Measurements from ENCODE around the gene ABCA5. TPM values are rescaled to one million over a fixed set of nuclear protein-coding genes. Genes with fewer than 3 reads are reported as not detected.

ABCA5 gene
- total and polyA plus RNA-seq, 9 of the 15 experiments (the other 6 are each of a cell fraction or from before 2014, with no cell fraction given), result 0.74 to 2.3 (median 1.4) TPM

DNA sequence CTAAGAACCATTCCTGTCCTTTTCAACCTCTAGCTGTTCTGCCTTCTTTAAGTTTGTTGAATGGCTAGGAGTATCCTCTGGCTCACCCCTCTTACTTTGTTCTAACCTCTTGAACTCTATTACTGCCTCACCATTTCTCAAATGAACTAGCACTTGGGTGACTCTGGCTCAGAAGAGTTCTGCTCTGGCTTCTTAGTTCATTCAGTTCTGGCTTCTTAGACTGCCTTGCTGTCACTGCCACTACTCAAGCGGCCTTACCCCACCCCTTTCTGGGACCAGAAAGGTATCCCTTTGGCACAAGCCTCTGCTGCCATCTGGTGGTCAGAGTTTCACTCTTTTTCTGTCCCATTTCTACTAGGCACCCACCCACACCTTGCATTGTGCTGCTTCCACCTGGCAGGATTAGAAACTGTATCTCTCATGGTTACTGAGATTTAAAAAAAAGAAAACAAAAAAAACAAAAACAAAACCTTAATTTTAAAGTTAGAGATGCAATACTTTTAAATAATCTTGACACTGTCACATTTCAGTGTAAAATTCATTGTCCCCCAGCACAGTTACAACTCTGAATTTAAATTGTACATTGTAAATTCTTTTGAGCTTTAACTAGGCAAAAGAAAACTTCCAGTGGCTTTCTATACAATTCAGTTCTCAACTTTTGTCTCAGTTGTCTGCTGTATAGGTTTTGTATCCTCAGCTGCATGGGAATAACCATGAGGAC is 91.4 kb downstream of the ABCA5 start (continued):
- TF ChIP-seq ZEB2 (IDR thresholded peaks at IDR 0.05), result peak; percentile 23; the same call in 1 of the 2 replicates
- TF ChIP-seq HDAC1 (IDR thresholded peaks at IDR 0.05), result peak in 1 of 2 experiments; percentile 33; a peak in 1 of 4 replicates
- TF ChIP-seq TOE1 (IDR thresholded peaks at IDR 0.05; ENCODE audit: borderline replicate concordance), result 0 out of 2 replicates have a peak, but pooled peaks have one; percentile 29
- TF ChIP-seq TOE1 (CRISPR knock-in tag; IDR thresholded peaks at IDR 0.05; ENCODE audit: borderline replicate concordance, low read depth), result no peak
- peak; percentile 7; the same call in 1 of the 2 replicates for TF ChIP-seq KLF16 (IDR thresholded peaks at IDR 0.05)
- peak; percentile 99 for TF ChIP-seq SMC3 (conservative IDR thresholded peaks at IDR 0.05; ENCODE audit: insufficient read depth, low read depth, low read length)
- TF ChIP-seq MLLT1 (IDR thresholded peaks at IDR 0.05), result peak; percentile 41 to 82; a peak in 3 of 4 replicates
- TF ChIP-seq, protein P1, sequence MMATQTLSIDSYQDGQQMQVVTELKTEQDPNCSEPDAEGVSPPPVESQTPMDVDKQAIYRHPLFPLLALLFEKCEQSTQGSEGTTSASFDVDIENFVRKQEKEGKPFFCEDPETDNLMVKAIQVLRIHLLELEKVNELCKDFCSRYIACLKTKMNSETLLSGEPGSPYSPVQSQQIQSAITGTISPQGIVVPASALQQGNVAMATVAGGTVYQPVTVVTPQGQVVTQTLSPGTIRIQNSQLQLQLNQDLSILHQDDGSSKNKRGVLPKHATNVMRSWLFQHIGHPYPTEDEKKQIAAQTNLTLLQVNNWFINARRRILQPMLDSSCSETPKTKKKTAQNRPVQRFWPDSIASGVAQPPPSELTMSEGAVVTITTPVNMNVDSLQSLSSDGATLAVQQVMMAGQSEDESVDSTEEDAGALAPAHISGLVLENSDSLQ (IDR thresholded peaks at IDR 0.05), result peak; percentile 96
- peak; percentile 28; the same call in 1 of the 2 replicates for TF ChIP-seq CREM (IDR thresholded peaks at IDR 0.05; ENCODE audit: low read depth)
- 0 out of 2 replicates have a peak, but pooled peaks have one; percentile 40 for TF ChIP-seq HLTF (IDR thresholded peaks at IDR 0.05)
- 0 out of 2 replicates have a peak, but pooled peaks have one; percentile 5 for TF ChIP-seq MCM3 (IDR thresholded peaks at IDR 0.05)
- TF ChIP-seq, protein P2, sequence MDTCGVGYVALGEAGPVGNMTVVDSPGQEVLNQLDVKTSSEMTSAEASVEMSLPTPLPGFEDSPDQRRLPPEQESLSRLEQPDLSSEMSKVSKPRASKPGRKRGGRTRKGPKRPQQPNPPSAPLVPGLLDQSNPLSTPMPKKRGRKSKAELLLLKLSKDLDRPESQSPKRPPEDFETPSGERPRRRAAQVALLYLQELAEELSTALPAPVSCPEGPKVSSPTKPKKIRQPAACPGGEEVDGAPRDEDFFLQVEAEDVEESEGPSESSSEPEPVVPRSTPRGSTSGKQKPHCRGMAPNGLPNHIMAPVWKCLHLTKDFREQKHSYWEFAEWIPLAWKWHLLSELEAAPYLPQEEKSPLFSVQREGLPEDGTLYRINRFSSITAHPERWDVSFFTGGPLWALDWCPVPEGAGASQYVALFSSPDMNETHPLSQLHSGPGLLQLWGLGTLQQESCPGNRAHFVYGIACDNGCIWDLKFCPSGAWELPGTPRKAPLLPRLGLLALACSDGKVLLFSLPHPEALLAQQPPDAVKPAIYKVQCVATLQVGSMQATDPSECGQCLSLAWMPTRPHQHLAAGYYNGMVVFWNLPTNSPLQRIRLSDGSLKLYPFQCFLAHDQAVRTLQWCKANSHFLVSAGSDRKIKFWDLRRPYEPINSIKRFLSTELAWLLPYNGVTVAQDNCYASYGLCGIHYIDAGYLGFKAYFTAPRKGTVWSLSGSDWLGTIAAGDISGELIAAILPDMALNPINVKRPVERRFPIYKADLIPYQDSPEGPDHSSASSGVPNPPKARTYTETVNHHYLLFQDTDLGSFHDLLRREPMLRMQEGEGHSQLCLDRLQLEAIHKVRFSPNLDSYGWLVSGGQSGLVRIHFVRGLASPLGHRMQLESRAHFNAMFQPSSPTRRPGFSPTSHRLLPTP (IDR thresholded peaks at IDR 0.05; ENCODE audit: borderline replicate concordance, extremely low read depth, insufficient read length), result no peak
- TF ChIP-seq, protein P3, sequence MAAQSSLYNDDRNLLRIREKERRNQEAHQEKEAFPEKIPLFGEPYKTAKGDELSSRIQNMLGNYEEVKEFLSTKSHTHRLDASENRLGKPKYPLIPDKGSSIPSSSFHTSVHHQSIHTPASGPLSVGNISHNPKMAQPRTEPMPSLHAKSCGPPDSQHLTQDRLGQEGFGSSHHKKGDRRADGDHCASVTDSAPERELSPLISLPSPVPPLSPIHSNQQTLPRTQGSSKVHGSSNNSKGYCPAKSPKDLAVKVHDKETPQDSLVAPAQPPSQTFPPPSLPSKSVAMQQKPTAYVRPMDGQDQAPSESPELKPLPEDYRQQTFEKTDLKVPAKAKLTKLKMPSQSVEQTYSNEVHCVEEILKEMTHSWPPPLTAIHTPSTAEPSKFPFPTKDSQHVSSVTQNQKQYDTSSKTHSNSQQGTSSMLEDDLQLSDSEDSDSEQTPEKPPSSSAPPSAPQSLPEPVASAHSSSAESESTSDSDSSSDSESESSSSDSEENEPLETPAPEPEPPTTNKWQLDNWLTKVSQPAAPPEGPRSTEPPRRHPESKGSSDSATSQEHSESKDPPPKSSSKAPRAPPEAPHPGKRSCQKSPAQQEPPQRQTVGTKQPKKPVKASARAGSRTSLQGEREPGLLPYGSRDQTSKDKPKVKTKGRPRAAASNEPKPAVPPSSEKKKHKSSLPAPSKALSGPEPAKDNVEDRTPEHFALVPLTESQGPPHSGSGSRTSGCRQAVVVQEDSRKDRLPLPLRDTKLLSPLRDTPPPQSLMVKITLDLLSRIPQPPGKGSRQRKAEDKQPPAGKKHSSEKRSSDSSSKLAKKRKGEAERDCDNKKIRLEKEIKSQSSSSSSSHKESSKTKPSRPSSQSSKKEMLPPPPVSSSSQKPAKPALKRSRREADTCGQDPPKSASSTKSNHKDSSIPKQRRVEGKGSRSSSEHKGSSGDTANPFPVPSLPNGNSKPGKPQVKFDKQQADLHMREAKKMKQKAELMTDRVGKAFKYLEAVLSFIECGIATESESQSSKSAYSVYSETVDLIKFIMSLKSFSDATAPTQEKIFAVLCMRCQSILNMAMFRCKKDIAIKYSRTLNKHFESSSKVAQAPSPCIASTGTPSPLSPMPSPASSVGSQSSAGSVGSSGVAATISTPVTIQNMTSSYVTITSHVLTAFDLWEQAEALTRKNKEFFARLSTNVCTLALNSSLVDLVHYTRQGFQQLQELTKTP (IDR thresholded peaks at IDR 0.05; ENCODE audit: low read depth in 1 of 2, partially characterized antibody in 2 of 2), result peak in 1 of 2 experiments; percentile 24
- TF ChIP-seq TRIM28 (IDR thresholded peaks at IDR 0.05), result 0 out of 2 replicates have a peak, but pooled peaks have one; percentile 27
- no peak for TF ChIP-seq TAL1 (IDR thresholded peaks at IDR 0.05)
- peak; percentile 69 for TF ChIP-seq VEZF1 (CRISPR knock-in tag; IDR thresholded peaks at IDR 0.05)
- no peak for TF ChIP-seq NR3C1 (CRISPR knock-in tag; IDR thresholded peaks at IDR 0.05)
